ENCODE measurements around the gene LSAMP. TPM values are rescaled to one million over a fixed set of nuclear protein-coding genes. Genes with fewer than 3 reads are reported as not detected.

LSAMP gene
- total and polyA plus RNA-seq, 2 of the 8 experiments (the other 6 are each of a cell fraction or from before 2014, with no cell fraction given) = 1.8 to 5.7 TPM

- POLR2A ChIA-PET (ENCODE audit: partially characterized antibody) = no interaction called here
- no peak for FAIRE-seq
- no peak for TF ChIP-seq SP2 (IDR thresholded peaks at IDR 0.05; ENCODE audit: low read length)
- no peak for TF ChIP-seq RNF2 (IDR thresholded peaks at IDR 0.05; ENCODE audit: borderline replicate concordance, low read depth, low read length, missing control alignments, poor library complexity, severe bottlenecking)
- TF ChIP-seq SIRT6 (IDR thresholded peaks at IDR 0.05; ENCODE audit: low read length) = no peak
- TF ChIP-seq POU5F1 (IDR thresholded peaks at IDR 0.05; ENCODE audit: low read depth, low read length) = no peak
- TF ChIP-seq YY1 (IDR thresholded peaks at IDR 0.05; ENCODE audit: low read depth, low read length) = no peak
- TF ChIP-seq NANOG (IDR thresholded peaks at IDR 0.05; ENCODE audit: insufficient read depth, low read depth, low read length, poor library complexity, severe bottlenecking) = no peak
- no peak for TF ChIP-seq GTF2F1 (IDR thresholded peaks at IDR 0.05; ENCODE audit: borderline replicate concordance, low read depth, low read length)
- no peak for TF ChIP-seq KDM5A (IDR thresholded peaks at IDR 0.05; ENCODE audit: low read length)
- TF ChIP-seq HDAC6 (IDR thresholded peaks at IDR 0.05; ENCODE audit: low read depth, low read length) = no peak
- TF ChIP-seq BCL11A (IDR thresholded peaks at IDR 0.05; ENCODE audit: low read depth in 2 of 2, low read length in 2 of 2) = no peak
- no peak for TF ChIP-seq EGR1 (IDR thresholded peaks at IDR 0.05; ENCODE audit: borderline replicate concordance, low read depth, low read length)
- TF ChIP-seq RAD21 (IDR thresholded peaks at IDR 0.05 in 1 of 2, conservative IDR thresholded peaks at IDR 0.05 in 1 of 2; ENCODE audit: low read depth in 2 of 2, low read length in 2 of 2) = no peak
- no peak for TF ChIP-seq JUND (IDR thresholded peaks at IDR 0.05; ENCODE audit: low read length)
- TF ChIP-seq FOSL1 (IDR thresholded peaks at IDR 0.05; ENCODE audit: insufficient read depth, low read depth, low read length) = no peak
- no peak for TF ChIP-seq POLR2A (IDR thresholded peaks at IDR 0.05; ENCODE audit: control extremely low read depth in 1 of 2, low read depth in 2 of 2, low read length in 2 of 2)
- TF ChIP-seq RXRA (IDR thresholded peaks at IDR 0.05; ENCODE audit: insufficient read depth, low read depth, low read length) = no peak
Observed at GRCh38 chr3:115931581-115931980, 513.7 kb downstream of the LSAMP start.

More at GRCh38 chr3:115931581-115931980, 513.7 kb downstream of the LSAMP start:
- no peaks in the 10 kb centered on the region for H3K27me3 ChIP-seq (replicated peaks in 1 of 4; ENCODE audit: control insufficient read depth in 3 of 4, extremely low read depth in 1 of 4, insufficient read depth in 3 of 4, low read length in 3 of 4)
- no peak overlapping the region for H3K18ac ChIP-seq (ENCODE audit: extremely low read depth, low read length)
- CTCF ChIA-PET (ENCODE audit: partially characterized antibody) = no interaction called here
- no peak overlapping the region for H3K4me3 ChIP-seq (ENCODE audit: extremely low read depth in 1 of 4, insufficient read depth in 2 of 4, low read depth in 3 of 4, low read length in 4 of 4)
- H2BK5ac ChIP-seq (ENCODE audit: low read depth, low read length) = no peak overlapping the region
- H2AFZ ChIP-seq (ENCODE audit: low read length) = no peak overlapping the region
- H3K9ac ChIP-seq (replicated peaks in 1 of 4; ENCODE audit: extremely low read depth in 1 of 4, low read depth in 3 of 4, low read length in 3 of 4) = no peak overlapping the region
- no peak overlapping the region for H2BK20ac ChIP-seq (ENCODE audit: low read length)
- no peak overlapping the region for H2BK12ac ChIP-seq (ENCODE audit: low read depth, low read length)
- no peak overlapping the region for H3K27ac ChIP-seq (ENCODE audit: low read depth, low read length)
- H2BK15ac ChIP-seq (ENCODE audit: low read length) = no peak overlapping the region
- no peaks in the 10 kb centered on the region for H3K79me2 ChIP-seq (ENCODE audit: control insufficient read depth in 1 of 2, insufficient read depth in 2 of 2, low read length in 2 of 2)
- no peak overlapping the region for H4K8ac ChIP-seq (ENCODE audit: extremely low read depth, insufficient read depth, low read length)
- H3K4ac ChIP-seq (replicated peaks; ENCODE audit: insufficient read length, low read depth, low read length) = no peak overlapping the region
- no peaks in the 10 kb centered on the region for H3K36me3 ChIP-seq (ENCODE audit: control insufficient read depth in 2 of 4, insufficient read depth in 4 of 4, low read length in 3 of 4)
- no peaks in the 10 kb centered on the region for H3K9me3 ChIP-seq (ENCODE audit: insufficient read depth in 2 of 2, low read depth in 1 of 2, low read length in 1 of 2)
- H3K79me1 ChIP-seq (ENCODE audit: low read depth, low read length) = no peaks in the 10 kb centered on the region
- no peaks in the 10 kb centered on the region for H3K23me2 ChIP-seq (ENCODE audit: low read depth, low read length)
- H4K91ac ChIP-seq (replicated peaks; ENCODE audit: insufficient read length, low read length) = no peak overlapping the region
- no peak overlapping the region for H3K23ac ChIP-seq (ENCODE audit: insufficient read length)
- no peak overlapping the region for H3K56ac ChIP-seq (replicated peaks; ENCODE audit: insufficient read length, low read depth, low read length)
- H2AK5ac ChIP-seq (ENCODE audit: low read depth, low read length) = no peak overlapping the region
- no peak overlapping the region for H3K14ac ChIP-seq (ENCODE audit: insufficient read length)
- H3K4me2 ChIP-seq (ENCODE audit: insufficient read depth in 1 of 2, low read depth in 2 of 2, low read length in 2 of 2) = no peak overlapping the region
- no peak overlapping the region for H4K5ac ChIP-seq (ENCODE audit: insufficient read length, low read depth, low read length)
- DNase-seq (ENCODE audit: low read depth in 1 of 2, low spot score in 2 of 2) = no peak
- H4K20me1 ChIP-seq (replicated peaks in 1 of 2; ENCODE audit: control insufficient read depth in 1 of 2, insufficient read depth in 2 of 2, low read length in 2 of 2) = no peaks in the 10 kb centered on the region
- 85% methylated on average over 2 of the region's 2 CpGs; no CpG with 5 or more reads in 1 of the 2 experiments for WGBS, 2 experiments (ENCODE audit: extremely low coverage in 1 of 2, insufficient coverage in 1 of 2, insufficient read length in 1 of 2, insufficient replicate concordance in 2 of 2, low coverage in 1 of 2, low lambda C conversion rate in 2 of 2, missing lambda C conversion rate in 1 of 2)
- H3K4me1 ChIP-seq (replicated peaks in 1 of 4; ENCODE audit: control insufficient read depth in 3 of 4, insufficient read depth in 4 of 4, low read length in 3 of 4) = no peaks in the 10 kb centered on the region
- H2BK120ac ChIP-seq (replicated peaks; ENCODE audit: low read depth, low read length) = no peak overlapping the region

Measured in H1 (cell line).